NB4 (cell line): ENCODE measurements around the gene CEP290.

Source experiments
- DNase-seq: peaks from one replicate; pipeline ENCODE4 v3.0.0; 2010; ENCODE audit warnings: low read depth
- H3K4me3 ChIP-seq: one replicate; pipeline ENCODE4 v1.5.1; 2011; ENCODE audit warnings: mild to moderate bottlenecking, low read depth, low read length, moderate library complexity
- CTCF ChIP-seq: IDR thresholded peaks from one replicate; pipeline ENCODE4 v1.5.1; 2012; ENCODE audit warnings: low read depth, low read length
- MAX ChIP-seq: IDR thresholded peaks from 2 replicates; pipeline ENCODE4 v1.6.1; 2011; ENCODE audit warnings: low read depth, low read length
- MYC ChIP-seq: IDR thresholded peaks from 2 replicates; pipeline ENCODE4 v1.6.1; 2011; ENCODE audit warnings: low read depth, low read length
- POLR2A ChIP-seq: IDR thresholded peaks from 2 replicates; pipeline ENCODE4 v1.6.1; 2011; ENCODE audit warnings: mild to moderate bottlenecking; ENCODE audit not compliant: insufficient read length; ENCODE audit errors: extremely low read depth

CEP290 gene

GRCh38 chr12:88111074-88111652, 30.7 kb downstream of the CEP290 start:
- DNase-seq = peak; percentile 46
- H3K4me3 ChIP-seq = no peak overlapping the region
- TF ChIP-seq MYC (no peak), MAX (no peak), CTCF (no peak), POLR2A (no peak)

- H3K4me3 ChIP-seq = no peak overlapping the region
- no peak for DNase-seq
- TF ChIP-seq MYC (no peak), CTCF (no peak), MAX (no peak), POLR2A (no peak)
Measured at GRCh38 chr12:88108021-88108420, 33.9 kb downstream of the CEP290 start.

GRCh38 chr12:88093573-88093972, 48.3 kb downstream of the CEP290 start:
- no peak for DNase-seq
- TF ChIP-seq POLR2A = no peak
- TF ChIP-seq MAX = no peak
- TF ChIP-seq MYC = no peak
- TF ChIP-seq CTCF = no peak

GRCh38 chr12:88092771-88093170, 49.1 kb downstream of the CEP290 start:
- DNase-seq = no peak
- no peak for TF ChIP-seq POLR2A
- no peak for TF ChIP-seq MYC
- no peak for TF ChIP-seq CTCF
- no peak for TF ChIP-seq MAX
- no peak overlapping the region for H3K4me3 ChIP-seq

More at GRCh38 chr12:88093573-88093972, 48.3 kb downstream of the CEP290 start:
- no peak overlapping the region for H3K4me3 ChIP-seq

- TF ChIP-seq MAX = no peak
- TF ChIP-seq CTCF = no peak
- TF ChIP-seq POLR2A = no peak
- TF ChIP-seq MYC = no peak
- DNase-seq = no peak
- no peak overlapping the region for H3K4me3 ChIP-seq
Measured at GRCh38 chr12:88084210-88084609, 57.7 kb downstream of the CEP290 start.

- DNase-seq = no peak
- H3K4me3 ChIP-seq = no peak overlapping the region
Measured at GRCh38 chr12:88083634-88084033, 58.3 kb downstream of the CEP290 start.

More at GRCh38 chr12:88083634-88084033, 58.3 kb downstream of the CEP290 start:
- TF ChIP-seq CTCF (no peak), MAX (no peak), MYC (no peak), POLR2A (no peak)
